Measurements from ENCODE around the gene DNAJB6.

- no peak for TF ChIP-seq CSRNP3 (CRISPR knock-in tag; IDR thresholded peaks at IDR 0.05)
- no peak for TF ChIP-seq ARNTL (CRISPR knock-in tag; IDR thresholded peaks at IDR 0.05; ENCODE audit: borderline replicate concordance, low read depth)
- no peak for TF ChIP-seq OSR1 (CRISPR knock-in tag; IDR thresholded peaks at IDR 0.05)
- TF ChIP-seq PATZ1 (CRISPR knock-in tag; IDR thresholded peaks at IDR 0.05; ENCODE audit: borderline replicate concordance): no peak
These were observed 73.2 kb downstream of the DNAJB6 start for GRCh38 chr7:157409753-157410727.

Measured in SK-N-SH treated with all-trans-retinoic acid at 6 μM for 48 hours (cell line).